ENCODE measurements around the gene IREB2.
"Not testable (repeated sequence)": the region's sequence is repeated elsewhere in the genome, so short reads cannot be mapped to it uniquely, and the experiment has no call there.

IREB2 gene

GRCh38 chr15:78434711-78435110 is 3.3 kb upstream of the IREB2 start:
- not testable (repeated sequence) for H3K4me3 ChIP-seq (ENCODE audit: low read depth, low read length); H2AFZ ChIP-seq (ENCODE audit: low read length, unreplicated experiment); H3K4me1 ChIP-seq (ENCODE audit: control insufficient read depth, insufficient read depth, low read length, unreplicated experiment); H3K36me3 ChIP-seq (ENCODE audit: insufficient read depth, low read length); H3K27ac ChIP-seq (ENCODE audit: low read depth, low read length)
- peaks cover 17% of the 10 kb centered on the region for H3K79me2 ChIP-seq (ENCODE audit: control insufficient read depth, insufficient read depth, low read length, unreplicated experiment)
- H3K27me3 ChIP-seq (ENCODE audit: insufficient read depth, low read length) = peaks cover 35% of the 10 kb centered on the region

DNA sequence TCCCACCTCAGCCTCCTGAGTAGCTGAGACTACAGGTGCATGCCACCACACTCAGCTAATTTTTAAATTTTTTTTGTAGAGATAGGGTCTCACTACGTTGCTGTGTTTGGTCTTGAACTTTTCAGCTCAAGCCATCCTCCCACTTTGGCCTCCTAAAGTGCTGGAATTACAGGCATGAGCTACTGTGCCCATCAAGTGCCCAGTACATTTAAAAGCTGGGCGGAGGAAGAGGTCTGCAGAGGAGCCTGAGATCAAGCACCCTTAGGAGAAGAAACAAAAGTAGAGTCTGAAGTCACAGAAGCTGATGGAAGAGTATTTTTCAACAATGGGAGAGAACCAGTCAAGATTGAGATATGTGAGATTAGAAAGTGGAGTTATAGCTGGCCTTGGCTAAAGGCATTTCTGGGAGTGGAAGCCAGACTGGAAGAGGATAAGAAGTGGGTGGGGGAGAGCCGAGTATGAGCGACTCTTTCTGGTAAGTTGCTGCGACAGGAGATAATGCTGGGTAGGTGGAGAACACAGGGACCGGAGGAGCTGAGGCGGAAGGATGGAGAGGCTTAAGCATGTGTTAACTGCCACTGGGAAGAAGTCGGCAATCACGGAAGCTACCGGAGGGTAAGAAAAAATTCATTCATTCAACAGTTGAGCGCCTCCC is 782 bp upstream of the IREB2 start:
- Histone ChIP-seq H3K4me3 (ENCODE audit: low read depth, low read length) (peak overlapping the region; percentile 96), H3K27me3 (ENCODE audit: insufficient read depth, low read length) (peaks cover 9% of the 10 kb centered on the region; the same call in 1 of the 2 replicates), H3K79me2 (ENCODE audit: control insufficient read depth, insufficient read depth, low read length, unreplicated experiment) (peaks cover 40% of the 10 kb centered on the region), H3K36me3 (ENCODE audit: insufficient read depth, low read length) (peaks cover 11% of the 10 kb centered on the region), H3K27ac (ENCODE audit: low read depth, low read length) (peak overlapping the region; percentile 57), H2AFZ (ENCODE audit: low read length, unreplicated experiment) (peak overlapping the region; percentile 91), H3K4me1 (ENCODE audit: control insufficient read depth, insufficient read depth, low read length, unreplicated experiment) (peaks cover 16% of the 10 kb centered on the region)

GRCh38 chr15:78438619-78439285 is 736 bp downstream of the IREB2 start:
- peak overlapping the region; percentile 79 for H3K27ac ChIP-seq (ENCODE audit: low read depth, low read length)
- H3K27me3 ChIP-seq (ENCODE audit: insufficient read depth, low read length) = no peaks in the 10 kb centered on the region
- H3K36me3 ChIP-seq (ENCODE audit: insufficient read depth, low read length) = peaks cover 22% of the 10 kb centered on the region
- peak overlapping the region; percentile 96 for H3K4me3 ChIP-seq (ENCODE audit: low read depth, low read length)
- peak overlapping the region; percentile 92 for H2AFZ ChIP-seq (ENCODE audit: low read length, unreplicated experiment)
- H3K4me1 ChIP-seq (ENCODE audit: control insufficient read depth, insufficient read depth, low read length, unreplicated experiment) = peaks cover 16% of the 10 kb centered on the region
- H3K79me2 ChIP-seq (ENCODE audit: control insufficient read depth, insufficient read depth, low read length, unreplicated experiment) = peaks cover 54% of the 10 kb centered on the region

- H3K4me1 ChIP-seq (ENCODE audit: control insufficient read depth, insufficient read depth, low read length, unreplicated experiment) = peaks cover 16% of the 10 kb centered on the region
- H3K79me2 ChIP-seq (ENCODE audit: control insufficient read depth, insufficient read depth, low read length, unreplicated experiment) = peaks cover 72% of the 10 kb centered on the region
- H3K4me3 ChIP-seq (ENCODE audit: low read depth, low read length) = peak overlapping the region; percentile 16; the same call in 1 of the 2 replicates
- H3K27me3 ChIP-seq (ENCODE audit: insufficient read depth, low read length) = no peaks in the 10 kb centered on the region
- H2AFZ ChIP-seq (ENCODE audit: low read length, unreplicated experiment) = no peak overlapping the region
- H3K36me3 ChIP-seq (ENCODE audit: insufficient read depth, low read length) = peaks cover 26% of the 10 kb centered on the region
- H3K27ac ChIP-seq (ENCODE audit: low read depth, low read length) = no peak overlapping the region
These were observed 2.7 kb downstream of the IREB2 start for GRCh38 chr15:78440375-78441373.

DNA sequence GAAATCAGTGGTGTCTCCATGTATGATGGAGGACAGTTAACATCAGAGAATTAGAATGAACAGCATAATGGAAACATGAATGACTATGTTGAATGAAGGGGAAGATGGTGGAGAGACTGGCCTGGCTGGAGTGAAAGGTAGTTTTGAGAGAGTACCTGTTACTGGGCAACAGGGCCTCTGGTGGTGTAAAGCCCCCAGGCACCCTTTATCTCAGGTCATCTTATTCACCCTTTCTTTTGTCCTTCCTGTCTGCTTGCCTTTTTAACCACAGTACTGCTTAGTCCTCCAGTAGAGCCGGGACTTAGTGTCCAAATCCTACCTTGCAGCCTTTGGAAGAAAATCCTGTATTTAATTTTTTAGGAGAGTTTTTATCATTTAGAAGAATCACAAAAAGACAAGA is 6.2 kb downstream of the IREB2 start:
- H3K27ac ChIP-seq (ENCODE audit: low read depth, low read length) = no peak overlapping the region
- peaks cover 30% of the 10 kb centered on the region for H3K36me3 ChIP-seq (ENCODE audit: insufficient read depth, low read length)
- no peaks in the 10 kb centered on the region for H3K27me3 ChIP-seq (ENCODE audit: insufficient read depth, low read length)
- H3K4me1 ChIP-seq (ENCODE audit: control insufficient read depth, insufficient read depth, low read length, unreplicated experiment) = peaks cover 15% of the 10 kb centered on the region
- no peak overlapping the region for H2AFZ ChIP-seq (ENCODE audit: low read length, unreplicated experiment)
- H3K79me2 ChIP-seq (ENCODE audit: control insufficient read depth, insufficient read depth, low read length, unreplicated experiment) = peaks cover 87% of the 10 kb centered on the region
- H3K4me3 ChIP-seq (ENCODE audit: low read depth, low read length) = no peak overlapping the region

DNA sequence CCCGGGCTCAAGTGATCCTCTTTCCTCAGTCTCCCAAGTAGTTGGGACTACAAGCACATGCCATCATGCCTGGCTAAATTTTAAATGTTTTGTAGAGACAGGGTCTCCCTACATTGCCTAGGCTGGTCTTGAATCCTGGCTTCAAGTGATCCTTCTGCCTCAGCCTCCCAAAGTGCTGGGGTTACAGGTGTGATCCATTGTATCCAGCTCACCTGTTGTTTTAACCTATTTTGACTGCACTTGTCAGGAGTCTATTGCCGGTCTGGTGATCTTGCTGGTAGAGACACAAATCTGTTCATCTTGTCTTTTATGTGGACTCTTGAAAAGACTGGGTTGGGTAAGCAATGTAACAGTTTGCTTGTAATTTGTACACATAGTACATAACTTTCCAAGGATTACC is 7.9 kb downstream of the IREB2 start:
- Histone ChIP-seq H3K79me2 (ENCODE audit: control insufficient read depth, insufficient read depth, low read length, unreplicated experiment) (peaks cover 87% of the 10 kb centered on the region), H3K4me1 (ENCODE audit: control insufficient read depth, insufficient read depth, low read length, unreplicated experiment) (peaks cover 1% of the 10 kb centered on the region), H3K27ac (ENCODE audit: low read depth, low read length) (no peak overlapping the region), H3K4me3 (ENCODE audit: low read depth, low read length) (no peak overlapping the region), H3K27me3 (ENCODE audit: insufficient read depth, low read length) (no peaks in the 10 kb centered on the region), H3K36me3 (ENCODE audit: insufficient read depth, low read length) (peaks cover 26% of the 10 kb centered on the region), H2AFZ (ENCODE audit: low read length, unreplicated experiment) (no peak overlapping the region)

DNA sequence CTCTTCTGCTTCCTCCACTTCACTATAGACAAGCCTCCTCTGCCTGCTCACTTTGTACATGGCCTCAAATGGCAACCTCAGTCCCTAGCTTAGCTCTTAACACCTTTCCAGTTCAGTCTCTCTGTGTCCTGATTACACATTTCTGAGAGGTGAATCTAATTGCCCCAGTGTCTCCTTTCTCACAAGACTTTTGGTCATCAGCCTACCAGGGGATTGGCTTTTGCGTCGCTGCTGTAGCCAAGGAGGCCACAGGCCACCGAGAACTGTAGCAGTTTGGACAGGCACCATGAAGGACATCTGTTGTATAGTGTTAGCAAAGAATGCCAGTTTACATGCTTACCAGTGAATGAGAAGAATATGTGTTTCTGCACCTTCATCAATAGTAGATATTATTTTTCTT is 8.5 kb downstream of the IREB2 start:
- H3K79me2 ChIP-seq (ENCODE audit: control insufficient read depth, insufficient read depth, low read length, unreplicated experiment) = peaks cover 86% of the 10 kb centered on the region
- no peaks in the 10 kb centered on the region for H3K4me1 ChIP-seq (ENCODE audit: control insufficient read depth, insufficient read depth, low read length, unreplicated experiment)
- H3K36me3 ChIP-seq (ENCODE audit: insufficient read depth, low read length) = peaks cover 21% of the 10 kb centered on the region; the same call in 1 of the 2 replicates
- H2AFZ ChIP-seq (ENCODE audit: low read length, unreplicated experiment) = no peak overlapping the region
- no peaks in the 10 kb centered on the region for H3K27me3 ChIP-seq (ENCODE audit: insufficient read depth, low read length)
- H3K27ac ChIP-seq (ENCODE audit: low read depth, low read length) = no peak overlapping the region
- H3K4me3 ChIP-seq (ENCODE audit: low read depth, low read length) = no peak overlapping the region

DNA sequence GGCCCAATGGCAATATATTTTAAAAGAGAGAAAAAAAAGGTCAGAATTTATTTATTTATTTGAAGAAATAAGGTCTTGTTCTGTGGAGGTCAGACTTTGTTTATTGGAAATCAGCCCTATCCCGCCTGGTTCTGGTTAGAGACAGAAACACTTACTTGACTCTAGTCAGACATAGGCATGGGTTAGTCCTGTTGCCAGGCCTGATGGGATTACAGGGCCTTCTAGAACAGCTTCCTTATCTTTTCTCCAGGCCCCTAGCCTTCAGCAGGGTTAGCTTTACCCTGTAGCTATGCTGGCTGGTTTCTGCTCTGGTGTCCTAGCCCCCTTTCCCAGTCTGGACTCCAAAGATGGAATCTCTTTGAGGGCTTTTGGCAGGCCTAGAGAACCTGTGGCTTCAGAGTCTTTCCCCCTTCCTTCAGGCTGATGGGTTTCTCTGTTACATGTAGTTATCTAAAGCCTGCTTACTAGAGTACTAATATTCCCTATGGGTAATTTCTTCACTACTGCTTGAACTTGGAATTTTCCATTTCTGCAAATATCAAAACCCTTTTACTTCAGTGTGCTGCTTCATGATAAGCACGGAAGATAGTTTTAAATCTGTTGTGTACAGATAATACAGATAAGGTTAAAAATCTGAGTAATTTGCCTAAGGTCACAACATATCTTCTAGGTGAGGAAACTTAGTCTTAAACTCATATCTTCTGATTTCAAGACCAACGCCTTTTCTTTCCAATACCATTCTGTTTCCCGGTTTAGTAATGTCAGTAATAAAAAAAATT is 10.6 kb downstream of the IREB2 start:
- Histone ChIP-seq H3K27ac (ENCODE audit: low read depth, low read length) (no peak overlapping the region), H3K36me3 (ENCODE audit: insufficient read depth, low read length) (peaks cover 8% of the 10 kb centered on the region; the same call in 1 of the 2 replicates), H3K79me2 (ENCODE audit: control insufficient read depth, insufficient read depth, low read length, unreplicated experiment) (peaks cover 88% of the 10 kb centered on the region), H3K4me3 (ENCODE audit: low read depth, low read length) (no peak overlapping the region), H3K27me3 (ENCODE audit: insufficient read depth, low read length) (no peaks in the 10 kb centered on the region), H3K4me1 (ENCODE audit: control insufficient read depth, insufficient read depth, low read length, unreplicated experiment) (no peaks in the 10 kb centered on the region), H2AFZ (ENCODE audit: low read length, unreplicated experiment) (no peak overlapping the region)

DNA sequence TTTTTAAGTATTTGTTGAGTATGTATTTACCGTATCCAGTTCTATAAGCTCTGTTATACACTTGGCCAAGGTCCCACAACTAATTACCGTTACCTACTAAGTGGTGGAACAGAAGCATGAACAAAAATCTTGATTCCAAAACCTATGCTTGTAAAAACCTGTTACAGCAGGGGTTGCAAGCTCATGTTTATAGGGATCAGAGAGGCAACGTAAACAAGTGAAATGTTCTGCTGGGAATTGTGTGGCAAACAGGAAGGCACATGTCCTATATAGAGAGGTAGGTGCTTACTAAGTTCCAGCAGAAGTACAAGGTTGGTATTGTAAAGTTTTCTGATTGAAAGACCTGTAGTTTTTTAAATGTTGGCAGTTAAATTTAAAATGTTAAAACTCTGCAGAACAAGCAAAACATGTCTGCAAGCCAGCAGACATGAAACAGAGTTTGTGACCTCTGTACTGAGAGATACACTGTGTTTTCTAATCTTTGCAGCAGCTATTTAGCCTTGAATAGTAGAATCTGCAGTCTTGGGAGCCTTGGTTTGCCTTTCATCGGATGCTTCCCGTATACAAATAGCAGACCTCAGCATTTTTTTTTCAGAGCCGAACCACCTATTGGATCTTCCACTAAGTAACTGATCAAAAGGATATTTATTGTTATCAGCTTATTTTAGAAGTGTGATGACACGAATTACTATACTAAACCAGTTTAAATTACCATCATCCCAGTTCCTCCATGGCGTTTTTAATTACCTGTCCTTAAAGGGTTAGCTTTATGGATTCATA is 11.4 kb downstream of the IREB2 start:
- Histone ChIP-seq H3K4me1 (ENCODE audit: control insufficient read depth, insufficient read depth, low read length, unreplicated experiment) (no peaks in the 10 kb centered on the region), H2AFZ (ENCODE audit: low read length, unreplicated experiment) (no peak overlapping the region), H3K27me3 (ENCODE audit: insufficient read depth, low read length) (no peaks in the 10 kb centered on the region), H3K79me2 (ENCODE audit: control insufficient read depth, insufficient read depth, low read length, unreplicated experiment) (peaks cover 88% of the 10 kb centered on the region), H3K36me3 (ENCODE audit: insufficient read depth, low read length) (peaks cover 8% of the 10 kb centered on the region; the same call in 1 of the 2 replicates), H3K4me3 (ENCODE audit: low read depth, low read length) (no peak overlapping the region), H3K27ac (ENCODE audit: low read depth, low read length) (no peak overlapping the region)
